ENCODE measurements around the gene RBFOX2. TPM values are rescaled to one million over a fixed set of nuclear protein-coding genes. Genes with fewer than 3 reads are reported as not detected.
"Not testable (repeated sequence)": the region's sequence is repeated elsewhere in the genome, so short reads cannot be mapped to it uniquely, and the experiment has no call there.

The RBFOX2 gene
- total and polyA plus RNA-seq, 12 donors = 15.7 to 86.6 (median 69.8) TPM

- H3K4me3 ChIP-seq = no peak overlapping the region
- H3K4me1 ChIP-seq (replicated peaks in 1 of 2) = no peaks in the 10 kb centered on the region
- no peak overlapping the region for H3K27ac ChIP-seq
- WGBS, 4 donors = 86 to 99% (median 86%) methylated on average over 5 of the region's 5 CpGs
- TF ChIP-seq CTCF (IDR thresholded peaks at IDR 0.05) = no peak
- no peak for TF ChIP-seq POLR2A (IDR thresholded peaks at IDR 0.05)
- H3K27me3 ChIP-seq = no peaks in the 10 kb centered on the region
- DNase-seq = no peak
- H3K9me3 ChIP-seq (replicated peaks in 1 of 3) = no peaks in the 10 kb centered on the region
- intact Hi-C loops (cut with DNase I) = no loop called here
- no peaks in the 10 kb centered on the region for H3K36me3 ChIP-seq (replicated peaks in 1 of 2)
Observed at GRCh38 chr22:36052505-36052941, 23.9 kb upstream of the RBFOX2 start.

GRCh38 chr22:36049678-36049997, 21.0 kb upstream of the RBFOX2 start:
- TF ChIP-seq CTCF (IDR thresholded peaks at IDR 0.05) = no peak
- TF ChIP-seq POLR2A (IDR thresholded peaks at IDR 0.05) = no peak
- no peaks in the 10 kb centered on the region for H3K27me3 ChIP-seq
- intact Hi-C loops (cut with DNase I) = no loop called here
- no peak overlapping the region for H3K4me3 ChIP-seq
- no peaks in the 10 kb centered on the region for H3K36me3 ChIP-seq (replicated peaks in 1 of 2)
- 92 to 95% (median 93%) methylated on average over 2 of the region's 2 CpGs for WGBS, 4 donors
- no peaks in the 10 kb centered on the region for H3K4me1 ChIP-seq (replicated peaks in 1 of 2)
- no peaks in the 10 kb centered on the region for H3K9me3 ChIP-seq (replicated peaks in 1 of 3)
- no peak for DNase-seq
- no peak overlapping the region for H3K27ac ChIP-seq

GRCh38 chr22:36048911-36049677, 20.5 kb upstream of the RBFOX2 start:
- Histone ChIP-seq H3K27ac (no peak overlapping the region), H3K9me3 (replicated peaks in 1 of 3) (no peaks in the 10 kb centered on the region), H3K36me3 (replicated peaks in 1 of 2) (no peaks in the 10 kb centered on the region), H3K4me1 (replicated peaks in 1 of 2) (no peaks in the 10 kb centered on the region), H3K4me3 (no peak overlapping the region), H3K27me3 (no peaks in the 10 kb centered on the region)
- DNase-seq = no peak
- no peak for TF ChIP-seq CTCF (IDR thresholded peaks at IDR 0.05)
- TF ChIP-seq POLR2A (IDR thresholded peaks at IDR 0.05) = no peak
- intact Hi-C loops (cut with DNase I) = no loop called here
- 81 to 90% (median 87%) methylated on average over 10 to 11 of the region's 11 CpGs for WGBS, 4 donors

GRCh38 chr22:36044517-36044916, 15.9 kb upstream of the RBFOX2 start:
- H3K4me1 ChIP-seq (replicated peaks in 1 of 2); intact Hi-C loops (cut with DNase I): not testable (repeated sequence)
- 88 to 94% (median 89%) methylated on average over 3 of the region's 3 CpGs for WGBS, 4 donors

GRCh38 chr22:36042240-36042639, 13.6 kb upstream of the RBFOX2 start:
- 89 to 94% (median 93%) methylated on average over 5 of the region's 5 CpGs for WGBS, 4 donors
- Histone ChIP-seq H3K9me3 (replicated peaks in 1 of 3) (no peaks in the 10 kb centered on the region), H3K4me3 (no peak overlapping the region), H3K4me1 (replicated peaks in 1 of 2) (no peaks in the 10 kb centered on the region), H3K36me3 (replicated peaks in 1 of 2) (no peaks in the 10 kb centered on the region), H3K27ac (no peak overlapping the region), H3K27me3 (no peaks in the 10 kb centered on the region)
- intact Hi-C loops (cut with DNase I) = no loop called here
- no peak for TF ChIP-seq POLR2A (IDR thresholded peaks at IDR 0.05)
- TF ChIP-seq CTCF (IDR thresholded peaks at IDR 0.05) = no peak
- no peak for DNase-seq

More at GRCh38 chr22:36044517-36044916, 15.9 kb upstream of the RBFOX2 start:
- not testable (repeated sequence) for DNase-seq; H3K9me3 ChIP-seq (replicated peaks in 1 of 3); H3K27me3 ChIP-seq; H3K4me3 ChIP-seq; H3K36me3 ChIP-seq (replicated peaks in 1 of 2); H3K27ac ChIP-seq

Measured in adrenal gland (tissue), 12 donors.